Activated CD4-positive, CD25-positive, alpha-beta regulatory T cell treated with anti-CD3 and anti-CD28 coated beads, Interleukin-2, amount 50 U/mL, for 72 hours (primary cell): ENCODE measurements around the gene ZFHX2.

Source experiments
- DNase-seq: peaks from one replicate; pipeline ENCODE4 v3.0.0; 2021

ZFHX2 gene

GRCh38 chr14:23572524-23572828, 20.9 kb upstream of the ZFHX2 start:
- DNase-seq = no peak

- no peak for DNase-seq
Measured at GRCh38 chr14:23571701-23572523, 20.3 kb upstream of the ZFHX2 start.

GRCh38 chr14:23570806-23571483, 19.4 kb upstream of the ZFHX2 start:
- DNase-seq = no peak

GRCh38 chr14:23569443-23570151, 18.0 kb upstream of the ZFHX2 start:
- DNase-seq = no peak

GRCh38 chr14:23568600-23569331, 17.2 kb upstream of the ZFHX2 start:
- DNase-seq = no peak

GRCh38 chr14:23568021-23568599, 16.5 kb upstream of the ZFHX2 start:
- DNase-seq = no peak

GRCh38 chr14:23567186-23568020, 15.8 kb upstream of the ZFHX2 start, which contains the start of gene AP1G2:
TSS of gene AP1G2 (minus strand) at chr14:23567791. CDS start at chr14:23567314, 477 bp downstream.
- DNase-seq = peak; percentile 89

- no peak for DNase-seq
Measured at GRCh38 chr14:23566778-23567185, 15.2 kb upstream of the ZFHX2 start.

GRCh38 chr14:23566112-23566777, 14.7 kb upstream of the ZFHX2 start:
- DNase-seq = no peak

GRCh38 chr14:23565626-23566025, 14.1 kb upstream of the ZFHX2 start:
- no peak for DNase-seq

GRCh38 chr14:23564876-23565275, 13.3 kb upstream of the ZFHX2 start:
- no peak for DNase-seq

GRCh38 chr14:23564181-23564812, 12.7 kb upstream of the ZFHX2 start:
- no peak for DNase-seq

- no peak for DNase-seq
Measured at GRCh38 chr14:23563473-23564180, 12.1 kb upstream of the ZFHX2 start.

GRCh38 chr14:23562822-23563472, 11.4 kb upstream of the ZFHX2 start:
- peak; percentile 53 for DNase-seq

- no peak for DNase-seq
Measured at GRCh38 chr14:23561873-23562821, 10.6 kb upstream of the ZFHX2 start.

- DNase-seq = no peak
Measured at GRCh38 chr14:23561259-23561658, 9.7 kb upstream of the ZFHX2 start.

GRCh38 chr14:23559926-23560520, 8.5 kb upstream of the ZFHX2 start:
- no peak for DNase-seq
